ENCODE data around the gene PCYT1A. TPM values are rescaled to one million over a fixed set of nuclear protein-coding genes. Genes with fewer than 3 reads are reported as not detected.
"Not testable (repeated sequence)": the region's sequence is repeated elsewhere in the genome, so short reads cannot be mapped to it uniquely, and the experiment has no call there.

The PCYT1A gene
- 20.6 and 43.5 TPM in 2 replicates for total RNA-seq (2014; rRNA removed; shearing (Covaris generic); ENCODE audit: low replicate concordance)

DNA sequence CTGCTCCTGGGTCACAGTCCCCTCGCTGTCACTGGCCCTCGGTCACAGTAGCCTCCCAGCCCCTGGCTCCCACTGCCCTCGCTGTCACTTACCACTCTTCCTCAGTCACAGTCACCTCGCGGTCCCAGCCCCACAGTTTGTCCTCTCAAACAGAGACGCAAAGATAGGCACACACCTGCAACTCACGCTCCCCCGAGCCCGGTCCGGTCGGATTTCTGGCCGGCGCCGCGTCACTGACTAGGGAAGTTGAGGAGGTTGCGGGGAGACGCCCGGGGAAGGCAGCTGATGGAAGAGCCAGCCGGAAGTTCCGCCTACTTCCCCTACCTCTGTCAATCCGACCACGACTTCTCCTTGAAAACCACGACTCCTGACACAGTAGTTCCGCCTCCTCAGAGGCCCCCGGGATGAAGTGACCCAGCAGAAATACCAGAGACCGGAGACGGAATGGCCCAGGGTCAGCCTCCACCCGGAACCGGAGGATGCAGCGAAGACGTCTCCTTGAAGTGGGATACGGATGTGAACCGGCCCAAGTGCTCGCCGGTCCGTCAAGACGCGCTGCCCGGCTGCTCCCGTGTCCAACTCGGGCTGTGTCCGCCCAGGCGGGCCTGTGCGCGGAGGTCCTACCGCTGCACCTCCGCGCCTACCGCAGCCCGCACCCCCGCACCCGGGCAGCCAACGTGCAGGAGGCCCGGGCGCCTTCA is at the start of gene PCYT1A:
PCYT1A (minus strand) TSS at position 287 of the 701 bp plus-strand sequence. CDS start 17,195 bp downstream, outside the sequence.
- in situ Hi-C loops (cut with HindIII; ENCODE audit: low pct_unique_long_range_greater_than_20kb, low sequenced_read_pairs): no loop called here
- peak; percentile 91 for DNase-seq (ENCODE audit: low read depth)

GRCh38 chr3:196336319-196337145 is 49.0 kb upstream of the PCYT1A start:
- DNase-seq (ENCODE audit: low read depth): peak; percentile 62

GRCh38 chr3:196335503-196335948 is 48.0 kb upstream of the PCYT1A start:
- DNase-seq (ENCODE audit: low read depth): no peak
- in situ Hi-C loops (cut with HindIII; ENCODE audit: low pct_unique_long_range_greater_than_20kb, low sequenced_read_pairs): no loop called here

More at GRCh38 chr3:196336319-196337145, 49.0 kb upstream of the PCYT1A start:
- in situ Hi-C loops (cut with HindIII; ENCODE audit: low pct_unique_long_range_greater_than_20kb, low sequenced_read_pairs): no loop called here

DNA sequence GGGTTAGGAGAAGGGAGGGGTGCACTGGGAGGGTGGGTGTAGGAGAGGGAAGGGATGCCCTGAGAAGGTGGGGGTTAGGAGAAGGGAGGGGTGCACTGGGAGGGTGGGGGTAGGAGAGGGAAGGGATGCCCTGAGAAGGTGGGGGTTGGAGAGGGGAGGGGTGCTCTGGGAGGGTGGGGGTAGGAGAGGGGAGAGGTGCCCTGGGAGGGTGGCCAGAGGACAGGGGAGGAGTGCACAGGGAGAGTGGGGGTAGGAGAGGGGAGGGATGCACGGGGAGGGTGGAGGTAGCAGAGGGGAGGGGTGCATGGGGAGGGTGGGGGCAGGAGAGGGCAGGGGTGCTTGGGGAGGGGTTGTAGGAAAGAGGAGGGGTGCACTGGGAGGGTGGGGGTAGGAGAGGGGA is 47.5 kb upstream of the PCYT1A start:
- no peak for DNase-seq (ENCODE audit: low read depth)
- in situ Hi-C loops (cut with HindIII; ENCODE audit: low pct_unique_long_range_greater_than_20kb, low sequenced_read_pairs): no loop called here

- in situ Hi-C loops (cut with HindIII; ENCODE audit: low pct_unique_long_range_greater_than_20kb, low sequenced_read_pairs): no loop called here
- no peak for DNase-seq (ENCODE audit: low read depth)
Measured at GRCh38 chr3:196332168-196332567, 44.6 kb upstream of the PCYT1A start.

DNA sequence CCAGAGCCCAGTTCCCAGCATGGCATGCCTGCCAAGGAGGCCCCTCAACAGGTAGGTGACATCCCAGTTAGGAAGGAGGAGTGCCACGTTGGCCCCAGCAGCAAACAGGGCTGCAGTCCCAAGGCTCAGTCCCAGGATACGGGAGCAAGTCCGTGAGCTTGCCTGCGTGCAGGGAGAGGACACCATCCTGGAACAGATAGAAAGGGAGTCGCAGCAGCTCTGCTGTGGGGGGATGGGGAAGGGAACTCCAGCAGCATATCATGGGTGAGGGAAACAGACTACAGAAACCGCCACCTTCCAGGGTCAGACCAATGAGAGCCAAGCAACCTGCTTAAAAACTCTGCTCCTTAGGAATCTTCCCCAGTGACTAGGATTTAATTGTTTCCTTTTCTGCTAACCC is 39.9 kb upstream of the PCYT1A start:
- in situ Hi-C loops (cut with HindIII; ENCODE audit: low pct_unique_long_range_greater_than_20kb, low sequenced_read_pairs): no loop called here
- no peak for DNase-seq (ENCODE audit: low read depth)

GRCh38 chr3:196326936-196327335 is 39.4 kb upstream of the PCYT1A start:
- in situ Hi-C loops (cut with HindIII; ENCODE audit: low pct_unique_long_range_greater_than_20kb, low sequenced_read_pairs): no loop called here
- DNase-seq (ENCODE audit: low read depth): no peak

DNA sequence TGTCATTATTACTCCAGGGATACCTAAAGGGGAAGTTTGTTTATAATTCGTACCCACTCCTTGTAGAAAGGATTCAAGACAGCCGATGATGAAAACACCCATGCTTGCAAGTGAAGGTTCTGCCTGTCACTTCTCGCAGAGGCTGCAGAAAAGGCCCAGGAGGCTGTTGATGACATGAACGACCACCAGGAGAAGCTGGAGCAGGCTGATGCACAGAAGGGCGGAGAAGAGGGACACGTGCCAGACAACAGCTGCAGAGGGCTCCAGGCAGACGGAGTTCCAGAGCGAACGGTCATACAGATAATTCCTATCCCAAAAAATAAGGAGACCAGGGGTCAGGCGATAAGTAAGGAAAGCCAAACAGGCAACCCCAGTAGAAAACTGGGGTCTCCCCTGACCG is 36.2 kb upstream of the PCYT1A start:
- in situ Hi-C loops (cut with HindIII; ENCODE audit: low pct_unique_long_range_greater_than_20kb, low sequenced_read_pairs): no loop called here
- no peak for DNase-seq (ENCODE audit: low read depth)

DNA sequence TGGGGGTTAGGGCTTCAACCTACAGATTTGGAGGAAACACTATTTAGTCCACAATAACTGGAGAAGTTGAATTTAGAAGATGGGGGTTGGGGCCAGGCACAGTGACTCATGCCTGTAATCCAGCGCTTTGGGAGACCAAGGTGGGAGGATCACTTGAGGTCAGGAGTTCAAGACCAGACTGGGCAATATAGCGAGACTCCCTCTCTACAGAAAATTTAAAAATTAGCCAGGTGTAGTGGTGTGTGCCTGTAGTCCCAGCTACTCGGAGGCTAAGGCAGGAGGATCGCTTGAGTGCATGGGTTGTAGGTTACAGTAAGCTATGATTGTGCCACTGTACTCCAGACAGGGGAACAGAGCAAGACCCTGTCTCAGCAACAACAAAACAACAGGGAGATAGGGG is 35.5 kb upstream of the PCYT1A start:
- in situ Hi-C loops (cut with HindIII; ENCODE audit: low pct_unique_long_range_greater_than_20kb, low sequenced_read_pairs): no loop called here
- no peak for DNase-seq (ENCODE audit: low read depth)

GRCh38 chr3:196321162-196321561 is 33.6 kb upstream of the PCYT1A start:
- in situ Hi-C loops (cut with HindIII; ENCODE audit: low pct_unique_long_range_greater_than_20kb, low sequenced_read_pairs): no loop called here
- DNase-seq (ENCODE audit: low read depth): no peak

DNA sequence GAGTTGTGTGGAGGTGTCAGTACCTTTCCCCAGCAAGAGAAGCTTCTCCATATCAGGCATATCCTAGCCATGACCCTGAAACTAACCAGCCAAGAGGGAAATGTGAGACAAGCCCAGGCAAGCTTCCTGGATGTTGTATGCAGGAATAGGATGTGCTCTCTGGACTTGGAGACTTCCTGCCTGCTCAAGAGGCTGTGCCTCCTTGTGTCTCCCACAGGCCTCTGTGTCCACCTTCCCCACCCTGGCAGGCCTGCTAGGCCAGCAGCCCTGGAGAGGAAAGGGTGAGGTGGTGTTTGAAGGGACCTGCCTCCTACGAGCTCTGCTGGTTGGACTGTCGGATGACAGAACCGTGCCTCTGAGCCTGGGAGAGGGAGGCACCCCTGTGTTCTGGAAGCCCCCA is 32.6 kb upstream of the PCYT1A start:
- in situ Hi-C loops (cut with HindIII; ENCODE audit: low pct_unique_long_range_greater_than_20kb, low sequenced_read_pairs): no loop called here
- DNase-seq (ENCODE audit: low read depth): no peak

GRCh38 chr3:196317687-196318467 is 30.4 kb upstream of the PCYT1A start, which contains the start of gene DYNLT2B:
DYNLT2B (minus strand) TSS chr3:196318240; CDS start chr3:196318152, 88 bp downstream.
- peak; percentile 95 for DNase-seq (ENCODE audit: low read depth)
- in situ Hi-C loops (cut with HindIII; ENCODE audit: low pct_unique_long_range_greater_than_20kb, low sequenced_read_pairs): no loop called here

DNA sequence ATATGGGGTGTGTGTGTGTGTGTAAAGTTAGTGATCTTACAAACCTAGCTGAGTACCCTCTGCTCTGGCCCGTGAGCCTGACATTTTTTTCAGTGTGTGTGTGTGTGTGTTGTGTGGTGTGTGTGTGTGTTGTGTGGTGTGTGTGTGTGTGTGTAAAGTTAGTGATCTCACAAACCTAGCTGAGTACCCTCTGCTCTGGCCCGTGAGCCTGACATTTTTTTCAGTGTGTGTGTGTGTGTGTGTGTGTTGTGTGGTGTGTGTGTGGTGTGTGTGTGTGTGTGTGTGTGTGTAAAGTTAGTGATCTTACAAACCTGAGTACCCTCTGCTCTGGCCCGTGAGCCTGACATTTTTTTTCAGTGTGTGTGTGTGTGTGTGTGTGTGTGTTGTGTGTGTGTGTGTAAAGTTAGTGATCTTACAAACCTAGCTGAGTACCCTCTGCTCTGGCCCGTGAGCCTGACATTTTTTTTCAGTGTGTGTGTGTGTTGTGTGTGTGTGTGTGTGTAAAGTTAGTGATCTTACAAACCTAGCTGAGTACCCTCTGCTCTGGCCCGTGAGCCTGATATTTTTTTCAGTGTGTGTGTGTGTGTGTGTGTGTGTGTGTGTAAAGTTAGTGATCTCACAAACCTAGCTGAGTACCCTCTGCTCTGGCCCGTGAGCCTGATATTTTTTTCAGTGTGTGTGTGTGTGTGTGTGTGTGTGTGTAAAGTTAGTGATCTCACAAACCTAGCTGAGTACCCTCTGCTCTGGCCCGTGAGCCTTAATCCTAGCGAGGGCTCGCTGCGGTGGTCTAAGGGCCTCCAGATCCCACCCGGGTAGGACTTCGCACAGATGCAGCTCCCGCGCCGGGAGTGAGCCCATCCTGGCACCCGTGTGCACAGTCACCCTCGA is 29.5 kb upstream of the PCYT1A start:
- in situ Hi-C loops (cut with HindIII; ENCODE audit: low pct_unique_long_range_greater_than_20kb, low sequenced_read_pairs); DNase-seq (ENCODE audit: low read depth): not testable (repeated sequence)

- DNase-seq (ENCODE audit: low read depth): no peak
Measured at GRCh38 chr3:196315821-196316220, 28.3 kb upstream of the PCYT1A start.

GRCh38 chr3:196314597-196314996 is 27.1 kb upstream of the PCYT1A start:
- DNase-seq (ENCODE audit: low read depth): no peak
- in situ Hi-C loops (cut with HindIII; ENCODE audit: low pct_unique_long_range_greater_than_20kb, low sequenced_read_pairs): no loop called here

More at GRCh38 chr3:196315821-196316220, 28.3 kb upstream of the PCYT1A start:
- in situ Hi-C loops (cut with HindIII; ENCODE audit: low pct_unique_long_range_greater_than_20kb, low sequenced_read_pairs): no loop called here

DNA sequence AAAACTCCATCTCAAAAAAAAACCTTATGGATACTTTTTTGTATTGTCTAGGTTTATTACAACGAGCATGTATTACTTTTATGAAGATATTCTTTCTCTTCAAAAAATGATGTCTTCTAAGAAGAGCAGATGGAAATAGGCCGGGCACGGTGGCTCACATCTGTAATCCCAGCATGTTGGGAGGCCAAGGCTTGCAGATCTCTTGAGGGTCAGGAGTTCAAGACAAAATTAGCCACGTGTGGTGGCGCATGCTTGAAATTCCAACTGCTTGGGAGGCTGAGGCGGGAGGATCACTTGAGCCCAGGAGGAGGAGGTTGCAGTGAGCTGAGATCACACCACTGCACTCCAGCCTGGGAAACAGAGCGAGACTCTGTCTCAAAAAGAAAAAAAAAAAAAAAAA is 26.6 kb upstream of the PCYT1A start:
- in situ Hi-C loops (cut with HindIII; ENCODE audit: low pct_unique_long_range_greater_than_20kb, low sequenced_read_pairs); DNase-seq (ENCODE audit: low read depth): not testable (repeated sequence)

DNA sequence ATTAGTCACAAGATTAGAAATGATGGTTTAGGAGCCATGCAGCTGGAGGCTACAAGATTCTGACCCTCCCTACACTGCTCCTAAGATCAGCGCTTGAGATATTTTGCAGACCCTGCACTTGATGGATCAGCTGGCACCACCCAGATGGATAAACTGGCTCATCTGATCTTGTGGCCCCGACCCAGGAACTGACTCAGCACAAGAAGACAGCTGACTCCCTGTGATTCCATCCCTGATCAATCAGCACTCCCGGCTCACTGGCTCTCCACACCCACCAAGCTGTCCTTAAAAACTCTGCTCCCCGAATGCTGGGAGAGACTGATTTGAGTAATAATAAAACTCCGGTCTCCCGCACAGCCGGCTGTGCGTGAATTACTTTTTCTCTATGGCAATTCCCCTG is 15.4 kb upstream of the PCYT1A start:
- in situ Hi-C loops (cut with HindIII; ENCODE audit: low pct_unique_long_range_greater_than_20kb, low sequenced_read_pairs); DNase-seq (ENCODE audit: low read depth): not testable (repeated sequence)
